H1 (cell line): ENCODE data around the gene KIF26A. TPM values are rescaled to one million over a fixed set of nuclear protein-coding genes. Genes with fewer than 3 reads are reported as not detected.

Experiments used
- BCL11A ChIP-seq, 2 experiments: IDR thresholded peaks; one replicate each; pipeline ENCODE4 v1.6.1; 2011; ENCODE audit warnings: low read depth in 2 of 2, low read length in 2 of 2, mild to moderate bottlenecking in 2 of 2
- FOSL1 ChIP-seq: IDR thresholded peaks from 2 replicates; pipeline ENCODE4 v1.6.1; 2011; ENCODE audit warnings: mild to moderate bottlenecking, low read depth, low read length, moderate library complexity; ENCODE audit not compliant: insufficient read depth
- TBP ChIP-seq: IDR thresholded peaks from 2 replicates; pipeline ENCODE4 v1.6.1; 2011; ENCODE audit warnings: low read depth, low read length, improper control_type of control experiment
- TEAD4 ChIP-seq: IDR thresholded peaks from 2 replicates; pipeline ENCODE4 v1.6.1; 2012; ENCODE audit warnings: low read depth, low read length, inconsistent platforms, mixed read lengths
- YY1 ChIP-seq: IDR thresholded peaks from 2 replicates; pipeline ENCODE4 v1.6.1; 2011; ENCODE audit warnings: low read depth, mild to moderate bottlenecking, low read length
- polyA plus RNA-seq, 7 experiments: library from polyadenylated mRNA; depleted of rRNA in 3 of 7; stranded (reverse) in 5 of 7; unstranded in 2 of 7; fragments of >200 nt in 5 of 7; fragments of 200-250 nt in 2 of 7; gene quantifications; 1 replicate in 5 of 7; 2 replicates in 1 of 7; 4 replicates in 1 of 7; pipeline versions ENCODE4 v1.2.1 to v1.2.3, GENCODE V29; 2011 to 2013; ENCODE audit warnings: missing spikeins in 2 of 7, mixed read lengths in 2 of 7
- total RNA-seq: library from RNA; stranded (reverse); fragmentation: NEBNext Ultra II Directional; extraction: Animal tissue kit (Norgen Biotek cat#: 25700); gene quantifications from 2 replicates; pipeline ENCODE4 v1.2.1, GENCODE V29; 2021
- TF ChIP-seq, protein P1 (sequence below): IDR thresholded peaks from 2 replicates; pipeline ENCODE4 v1.6.1; 2012; ENCODE audit warnings: inconsistent platforms

KIF26A gene
- total and polyA plus RNA-seq, 2 of the 8 experiments (the other 6 are each of a cell fraction or from before 2014, with no cell fraction given) = 11.5 to 41.6 TPM

GRCh38 chr14:104205781-104206180, 67.4 kb downstream of the KIF26A start (continued):
- TF ChIP-seq YY1 (no peak), TEAD4 (no peak), BCL11A (IDR thresholded peaks at IDR 0.05; ENCODE audit: low read depth in 2 of 2, low read length in 2 of 2) (no peak), TBP (no peak), FOSL1 (no peak)
- TF ChIP-seq, protein P1, sequence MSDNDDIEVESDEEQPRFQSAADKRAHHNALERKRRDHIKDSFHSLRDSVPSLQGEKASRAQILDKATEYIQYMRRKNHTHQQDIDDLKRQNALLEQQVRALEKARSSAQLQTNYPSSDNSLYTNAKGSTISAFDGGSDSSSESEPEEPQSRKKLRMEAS = no peak
